Mononuclear cell (primary cell): ENCODE results near the gene ANKRD55. TPM values are rescaled to one million over a fixed set of nuclear protein-coding genes. Genes with fewer than 3 reads are reported as not detected.
"Not testable (repeated sequence)": the region's sequence is repeated elsewhere in the genome, so short reads cannot be mapped to it uniquely, and the experiment has no call there.

ENCODE experiments used
- H3K27me3 ChIP-seq: 2 replicates; pipeline ENCODE4 v1.6.0; 2011; ENCODE audit warnings: low read length, control low read depth; ENCODE audit not compliant: insufficient read depth
- H3K4me1 ChIP-seq: 2 replicates; pipeline ENCODE4 v1.5.1; 2011; ENCODE audit warnings: mild to moderate bottlenecking, low read length, control low read depth; ENCODE audit not compliant: insufficient read depth
- H3K4me3 ChIP-seq: 2 replicates; pipeline ENCODE4 v1.5.1; 2011; ENCODE audit warnings: mild to moderate bottlenecking, low read length, moderate library complexity
- H3K9me3 ChIP-seq: 2 replicates; pipeline ENCODE4 v1.5.1; 2011; ENCODE audit warnings: low read depth, mild to moderate bottlenecking, control low read depth, low read length
- total RNA-seq: library from RNA; depleted of rRNA; stranded (reverse); fragments of >200 nt; gene quantifications from one replicate; pipeline ENCODE4 v1.2.3, GENCODE V29; 2012

Gene ANKRD55
- total RNA-seq, 1 donor, result 8.6 TPM

- no peaks in the 10 kb centered on the region for H3K27me3 ChIP-seq
- no peak overlapping the region for H3K4me3 ChIP-seq
- H3K9me3 ChIP-seq, result no peaks in the 10 kb centered on the region
- peaks cover 10% of the 10 kb centered on the region for H3K4me1 ChIP-seq
Measured at GRCh38 chr5:56110646-56111403, 122.3 kb downstream of the ANKRD55 start.

- Histone ChIP-seq H3K9me3 (no peaks in the 10 kb centered on the region), H3K4me3 (no peak overlapping the region), H3K27me3 (no peaks in the 10 kb centered on the region), H3K4me1 (peaks cover 16% of the 10 kb centered on the region)
Measured at GRCh38 chr5:56108246-56108645, 124.9 kb downstream of the ANKRD55 start.

- Histone ChIP-seq H3K9me3 (no peaks in the 10 kb centered on the region), H3K4me1 (peaks cover 8% of the 10 kb centered on the region), H3K27me3 (no peaks in the 10 kb centered on the region), H3K4me3 (no peak overlapping the region)
Measured at GRCh38 chr5:56106837-56107236, 126.3 kb downstream of the ANKRD55 start.

- no peaks in the 10 kb centered on the region for H3K9me3 ChIP-seq
- no peak overlapping the region for H3K4me3 ChIP-seq
- no peaks in the 10 kb centered on the region for H3K27me3 ChIP-seq
- peaks cover 8% of the 10 kb centered on the region for H3K4me1 ChIP-seq
Measured at GRCh38 chr5:56105511-56106291, 127.4 kb downstream of the ANKRD55 start.

DNA sequence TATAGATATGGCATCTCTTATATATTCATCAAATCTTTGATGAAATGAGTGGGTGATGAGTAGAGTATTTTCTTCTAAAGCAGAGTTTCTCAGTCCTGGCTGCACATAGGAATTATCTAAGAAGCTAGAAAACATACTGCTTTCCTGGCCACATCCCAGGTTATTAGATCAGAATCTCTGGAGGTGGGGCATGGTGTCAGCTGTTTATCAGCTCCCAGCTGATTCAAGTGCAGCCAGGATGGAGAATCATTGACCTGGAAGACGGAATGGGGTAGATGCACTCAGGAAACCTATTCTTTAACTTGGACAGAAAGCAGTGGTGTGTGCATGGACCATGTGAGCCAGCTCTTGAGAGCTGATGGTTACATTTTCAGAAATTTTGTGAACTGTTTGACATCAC is 130.2 kb downstream of the ANKRD55 start:
- H3K9me3 ChIP-seq, result no peaks in the 10 kb centered on the region
- no peak overlapping the region for H3K4me3 ChIP-seq
- H3K4me1 ChIP-seq, result peaks cover 19% of the 10 kb centered on the region
- no peaks in the 10 kb centered on the region for H3K27me3 ChIP-seq

- peaks cover 20% of the 10 kb centered on the region for H3K4me1 ChIP-seq
- H3K27me3 ChIP-seq, H3K9me3 ChIP-seq, H3K4me3 ChIP-seq: not testable (repeated sequence)
Measured at GRCh38 chr5:56102207-56102606, 130.9 kb downstream of the ANKRD55 start.

- Histone ChIP-seq H3K9me3 (no peaks in the 10 kb centered on the region), H3K4me1 (peaks cover 20% of the 10 kb centered on the region), H3K27me3 (no peaks in the 10 kb centered on the region), H3K4me3 (no peak overlapping the region)
Measured at GRCh38 chr5:56101180-56101579, 131.9 kb downstream of the ANKRD55 start.

DNA sequence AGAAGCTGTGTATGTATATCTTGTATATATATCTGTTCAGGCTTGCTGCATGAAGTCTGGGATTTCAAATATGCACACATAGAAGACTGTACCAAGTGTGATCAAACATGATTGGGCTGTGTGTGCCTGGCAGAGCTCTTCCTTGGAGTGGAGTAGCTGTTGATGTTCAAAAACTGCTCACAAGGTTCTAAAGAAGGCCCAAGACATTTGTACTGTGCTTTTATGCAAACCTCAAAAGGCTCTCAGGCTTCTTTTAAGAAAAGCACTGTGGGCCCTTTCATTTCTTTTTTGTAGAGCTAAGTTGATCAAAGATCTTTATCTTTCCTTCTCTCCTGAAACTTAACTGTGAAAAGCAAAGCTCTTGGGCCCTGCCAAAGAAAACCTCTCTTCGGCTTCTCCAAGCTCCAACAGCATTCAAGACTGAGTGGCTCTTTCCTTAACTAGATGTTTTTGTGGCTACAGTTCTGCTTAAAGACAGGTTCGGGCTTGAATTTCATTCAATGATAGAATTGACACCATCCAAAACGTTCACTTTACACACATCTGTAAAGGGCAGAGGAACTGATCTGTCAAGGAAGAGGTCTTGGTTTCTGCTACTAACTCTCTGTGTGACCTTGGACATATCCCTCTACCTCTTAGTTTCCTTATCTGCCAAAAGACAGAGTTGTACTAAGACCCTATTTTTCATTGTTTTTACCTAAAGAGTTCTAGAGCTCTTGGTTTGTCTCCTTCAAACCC is 132.5 kb downstream of the ANKRD55 start:
- Histone ChIP-seq H3K4me1 (peaks cover 17% of the 10 kb centered on the region), H3K27me3 (no peaks in the 10 kb centered on the region), H3K9me3 (no peaks in the 10 kb centered on the region), H3K4me3 (no peak overlapping the region)

DNA sequence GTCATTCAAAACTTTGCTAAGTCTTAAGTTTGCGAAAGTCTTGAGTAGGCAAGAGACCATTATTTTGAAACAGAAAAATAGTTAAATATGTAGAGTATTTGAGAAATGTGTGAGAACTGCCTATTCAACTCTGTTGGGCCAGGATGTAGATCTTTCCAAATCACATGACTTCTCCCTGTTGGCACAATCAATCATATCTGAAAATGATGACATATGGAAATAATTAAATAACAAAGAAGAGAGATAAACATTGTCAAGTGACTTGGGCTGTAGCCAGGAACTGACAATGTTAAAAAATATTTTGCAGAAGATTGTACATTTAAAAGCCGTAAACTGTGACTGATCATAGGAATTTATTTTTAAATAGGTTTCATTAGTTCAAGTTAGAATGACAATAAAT is 133.8 kb downstream of the ANKRD55 start:
- H3K27me3 ChIP-seq, result no peaks in the 10 kb centered on the region
- H3K4me1 ChIP-seq, result peaks cover 21% of the 10 kb centered on the region
- H3K4me3 ChIP-seq, result no peak overlapping the region
- H3K9me3 ChIP-seq, result no peaks in the 10 kb centered on the region

- H3K9me3 ChIP-seq, result no peaks in the 10 kb centered on the region
- H3K4me3 ChIP-seq, result no peak overlapping the region
- H3K27me3 ChIP-seq, result no peaks in the 10 kb centered on the region
- peaks cover 21% of the 10 kb centered on the region for H3K4me1 ChIP-seq
Measured at GRCh38 chr5:56097055-56097454, 136.1 kb downstream of the ANKRD55 start.

GRCh38 chr5:56095579-56096102 is 137.5 kb downstream of the ANKRD55 start:
- Histone ChIP-seq H3K9me3 (no peaks in the 10 kb centered on the region), H3K27me3 (no peaks in the 10 kb centered on the region), H3K4me3 (no peak overlapping the region), H3K4me1 (peaks cover 28% of the 10 kb centered on the region)

DNA sequence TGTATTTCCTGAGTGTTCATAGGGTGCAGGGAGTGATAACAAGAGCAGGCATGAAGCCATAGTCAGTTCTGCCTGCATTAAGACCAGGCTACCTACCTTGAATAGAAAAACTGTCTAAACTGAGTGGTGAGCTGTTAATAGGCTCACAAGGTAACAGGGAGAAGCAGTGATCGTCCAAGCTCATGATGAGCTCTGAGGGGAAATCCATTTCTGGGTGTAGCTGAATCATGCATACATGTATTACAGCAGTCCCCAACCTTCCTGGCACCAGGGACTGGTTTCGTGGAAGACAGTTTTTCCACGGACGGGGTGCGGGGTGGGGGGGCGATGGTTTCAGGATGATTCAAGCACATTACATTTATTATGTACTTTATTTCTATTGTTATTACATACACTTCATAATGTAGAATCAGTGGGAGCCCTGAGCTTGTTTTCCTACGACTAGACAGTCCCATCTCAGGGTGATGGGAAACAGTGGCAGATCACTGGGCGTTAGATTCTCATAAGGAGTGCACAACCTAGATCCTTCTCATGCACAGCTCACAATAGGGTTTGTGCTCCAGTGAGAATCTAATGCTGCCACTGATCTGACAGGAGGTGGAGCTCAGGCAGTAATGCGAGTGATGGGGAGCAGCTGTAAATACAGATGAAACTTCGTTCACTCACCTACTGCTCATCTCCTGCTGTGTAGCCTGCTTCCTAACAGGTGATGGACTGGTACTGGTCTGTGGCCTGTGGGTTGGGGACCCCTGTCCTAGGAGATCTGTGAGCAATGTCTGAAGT is 138.4 kb downstream of the ANKRD55 start:
- Histone ChIP-seq H3K4me1 (peaks cover 35% of the 10 kb centered on the region), H3K4me3 (no peak overlapping the region), H3K27me3 (no peaks in the 10 kb centered on the region), H3K9me3 (no peaks in the 10 kb centered on the region)

DNA sequence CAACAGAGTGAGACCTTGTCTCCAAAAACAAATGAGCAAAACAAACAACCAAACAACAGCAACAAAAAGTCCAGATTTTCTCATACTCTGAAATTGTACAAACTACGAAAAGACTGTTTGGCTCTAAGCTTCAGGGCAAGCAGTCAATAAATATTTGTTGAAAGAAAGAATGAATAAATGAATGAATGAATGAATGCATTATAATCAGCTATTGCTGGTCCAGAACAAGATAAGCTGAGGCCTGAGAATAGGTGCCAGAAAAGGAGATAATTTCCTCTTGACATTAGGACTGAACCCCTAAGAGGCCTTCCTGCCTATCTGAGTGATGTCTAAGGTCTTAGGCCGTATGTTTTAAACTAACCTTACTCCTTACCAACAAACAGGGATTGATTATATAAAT is 139.2 kb downstream of the ANKRD55 start:
- Histone ChIP-seq H3K4me3 (no peak overlapping the region), H3K9me3 (no peaks in the 10 kb centered on the region), H3K27me3 (no peaks in the 10 kb centered on the region), H3K4me1 (peaks cover 34% of the 10 kb centered on the region)

GRCh38 chr5:56092115-56092514 is 141.0 kb downstream of the ANKRD55 start:
- no peaks in the 10 kb centered on the region for H3K9me3 ChIP-seq
- no peak overlapping the region for H3K4me3 ChIP-seq
- H3K27me3 ChIP-seq, result no peaks in the 10 kb centered on the region
- peaks cover 23% of the 10 kb centered on the region for H3K4me1 ChIP-seq
